ENCODE results near the gene FAM167B.
"Not testable (repeated sequence)": the region's sequence is repeated elsewhere in the genome, so short reads cannot be mapped to it uniquely, and the experiment has no call there.

The FAM167B gene

DNA sequence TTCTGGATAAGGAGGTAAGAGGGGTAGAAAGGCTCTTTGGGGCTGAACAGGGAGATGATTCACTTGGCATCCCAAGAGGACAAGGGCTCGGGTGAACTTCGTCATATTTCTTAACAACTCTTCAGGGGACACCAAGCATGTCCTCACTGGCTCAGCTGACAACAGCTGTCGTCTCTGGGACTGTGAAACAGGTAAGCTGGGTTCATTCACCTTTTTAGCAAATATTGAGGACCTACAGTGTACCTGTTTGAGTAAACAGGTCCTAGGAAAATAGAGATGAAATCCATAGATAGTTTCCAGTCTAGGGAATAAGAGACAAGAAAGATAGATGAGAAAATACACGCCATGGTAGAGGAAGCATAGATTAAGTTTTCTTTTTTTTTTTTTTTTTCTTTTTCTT is 22.7 kb upstream of the FAM167B start:
- DNase-seq: no peak

DNA sequence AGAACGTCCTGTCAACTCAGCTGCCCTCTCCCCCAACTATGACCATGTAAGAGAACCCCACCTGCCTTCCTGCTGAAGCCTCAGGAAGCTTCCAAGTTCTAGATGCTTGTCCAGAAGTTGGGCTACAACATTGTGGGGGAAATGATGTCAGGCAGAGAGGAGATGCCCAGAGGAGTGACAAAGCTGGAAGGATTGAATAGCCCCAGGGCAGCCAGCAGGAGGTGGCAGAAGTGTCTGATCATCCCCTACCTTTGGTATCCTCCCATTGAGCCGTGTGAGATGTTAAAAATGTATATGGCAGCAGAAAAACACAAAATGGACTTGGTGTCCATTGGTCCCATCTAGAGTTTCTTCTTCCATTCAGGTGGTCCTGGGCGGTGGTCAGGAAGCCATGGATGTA is 18.3 kb upstream of the FAM167B start:
- DNase-seq: no peak

DNA sequence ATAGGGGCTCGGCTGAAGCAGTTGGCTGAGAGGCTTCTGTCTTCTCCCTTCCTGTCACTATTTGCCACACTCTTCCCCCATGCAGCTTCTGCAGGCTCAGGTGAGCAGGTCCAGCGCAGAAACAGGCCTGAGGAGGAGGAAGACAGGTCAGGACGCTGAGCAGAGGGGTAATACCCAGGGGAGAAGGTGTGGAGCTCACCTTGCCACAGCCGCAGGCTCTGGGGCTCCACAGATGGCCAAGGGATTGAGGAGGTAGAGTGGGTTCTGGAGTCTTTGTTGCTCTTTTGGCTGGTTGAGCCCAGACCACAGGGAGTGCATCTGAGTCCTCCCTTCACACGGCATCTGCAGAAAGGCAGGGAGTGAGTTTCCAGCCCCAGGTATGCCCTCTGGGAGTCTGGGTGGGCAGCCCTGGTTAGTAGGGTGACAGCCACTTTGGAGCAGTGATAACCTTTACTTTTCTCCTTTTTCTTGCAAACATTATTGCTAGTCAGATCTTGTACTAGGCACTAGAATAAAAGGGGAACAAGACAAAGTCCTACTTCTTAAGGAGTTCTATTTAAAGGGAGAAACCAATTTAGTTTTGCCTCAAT is 15.1 kb upstream of the FAM167B start:
- no peak for DNase-seq

DNA sequence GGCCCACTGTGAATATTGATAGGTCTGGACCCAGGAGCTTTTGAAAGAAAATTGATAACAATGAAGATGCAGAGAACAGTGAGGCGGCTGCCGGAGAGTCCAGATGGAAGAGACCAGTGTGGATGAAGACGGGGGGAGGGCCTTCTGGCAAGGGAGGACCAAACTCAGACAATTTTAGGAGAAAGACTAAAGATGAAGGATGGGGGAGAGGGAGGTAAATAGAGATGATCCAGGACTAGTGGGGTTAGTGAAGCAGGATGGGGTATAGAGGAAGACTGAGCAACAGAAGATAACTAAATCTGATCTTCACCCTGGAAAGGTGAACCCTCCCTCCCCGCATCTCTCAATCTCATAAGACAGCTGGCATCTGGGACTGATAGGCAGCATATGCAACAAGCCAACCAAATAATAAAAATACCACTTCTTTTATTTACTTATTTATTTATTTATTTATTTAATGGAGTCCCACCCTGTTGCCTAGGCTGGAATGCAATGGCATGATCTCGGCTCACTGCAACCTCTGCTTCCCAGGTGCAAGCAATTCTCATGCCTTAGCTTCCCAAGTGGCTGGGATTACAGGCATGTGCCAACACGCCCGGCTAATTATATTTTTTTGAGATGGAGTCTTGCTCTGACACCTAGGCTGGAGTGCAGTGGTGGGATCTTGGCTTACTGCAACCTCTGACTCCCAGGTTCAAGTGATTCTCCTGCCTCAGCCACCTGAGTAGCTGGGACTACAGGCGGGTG is 14.3 kb upstream of the FAM167B start:
- DNase-seq: no peak

DNA sequence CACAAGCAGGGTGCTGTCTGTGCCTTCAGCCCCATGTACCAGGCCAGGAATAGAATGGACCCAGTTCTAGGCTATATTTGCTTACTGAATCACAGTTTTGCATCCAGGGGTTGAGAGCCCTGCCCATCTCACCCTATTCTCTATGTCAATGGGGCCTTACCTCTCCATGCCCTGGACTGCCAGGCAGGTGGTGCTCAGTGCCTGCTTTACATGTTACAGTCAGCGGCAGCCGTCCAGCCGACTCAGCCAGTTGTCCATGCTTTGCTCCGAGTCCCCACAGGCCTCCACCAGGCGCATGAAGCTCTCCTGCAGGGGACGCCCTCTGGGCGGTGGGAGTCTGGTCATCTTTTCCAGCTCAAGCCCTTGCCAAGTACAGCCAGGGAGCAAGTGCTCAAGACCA is 12.2 kb upstream of the FAM167B start:
- DNase-seq: no peak

DNA sequence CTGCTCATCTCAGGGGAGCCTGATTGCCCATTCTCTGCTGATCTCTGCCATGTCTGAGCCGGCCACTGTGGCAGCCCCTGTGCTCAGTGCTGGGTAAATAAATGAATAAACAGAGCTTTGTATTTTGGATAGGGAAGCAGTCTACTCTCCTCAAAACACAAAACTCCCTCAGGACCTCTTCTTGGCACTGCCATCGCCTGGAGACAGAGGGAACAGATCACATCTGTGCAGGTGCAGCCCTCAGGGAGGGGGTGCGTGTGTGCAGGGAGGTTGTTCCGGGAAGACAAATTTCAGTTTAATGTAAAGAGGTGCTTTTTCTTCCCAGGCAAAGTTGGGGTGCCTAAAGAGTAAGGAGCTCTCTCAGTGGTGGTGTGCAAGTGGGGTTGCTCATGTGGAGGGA is 7.7 kb upstream of the FAM167B start:
- DNase-seq: no peak

DNA sequence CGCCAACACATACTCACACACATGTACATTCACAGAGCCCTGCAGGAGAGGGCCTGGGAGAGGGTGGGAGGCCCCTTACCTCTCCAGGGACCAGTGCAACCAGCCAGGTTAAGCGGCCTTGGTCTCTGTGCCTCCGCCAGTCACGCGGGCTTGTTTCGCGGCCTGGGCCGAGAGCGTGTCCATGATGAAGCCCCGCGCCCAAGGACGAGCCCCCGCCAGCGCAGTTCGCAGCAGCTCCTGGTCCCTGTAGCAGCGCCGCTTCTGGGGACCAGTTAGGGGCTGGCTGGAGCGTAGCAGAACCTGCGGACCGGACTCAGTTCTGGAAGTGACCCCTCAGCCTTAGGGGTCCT is 7.3 kb upstream of the FAM167B start:
- no peak for DNase-seq

DNA sequence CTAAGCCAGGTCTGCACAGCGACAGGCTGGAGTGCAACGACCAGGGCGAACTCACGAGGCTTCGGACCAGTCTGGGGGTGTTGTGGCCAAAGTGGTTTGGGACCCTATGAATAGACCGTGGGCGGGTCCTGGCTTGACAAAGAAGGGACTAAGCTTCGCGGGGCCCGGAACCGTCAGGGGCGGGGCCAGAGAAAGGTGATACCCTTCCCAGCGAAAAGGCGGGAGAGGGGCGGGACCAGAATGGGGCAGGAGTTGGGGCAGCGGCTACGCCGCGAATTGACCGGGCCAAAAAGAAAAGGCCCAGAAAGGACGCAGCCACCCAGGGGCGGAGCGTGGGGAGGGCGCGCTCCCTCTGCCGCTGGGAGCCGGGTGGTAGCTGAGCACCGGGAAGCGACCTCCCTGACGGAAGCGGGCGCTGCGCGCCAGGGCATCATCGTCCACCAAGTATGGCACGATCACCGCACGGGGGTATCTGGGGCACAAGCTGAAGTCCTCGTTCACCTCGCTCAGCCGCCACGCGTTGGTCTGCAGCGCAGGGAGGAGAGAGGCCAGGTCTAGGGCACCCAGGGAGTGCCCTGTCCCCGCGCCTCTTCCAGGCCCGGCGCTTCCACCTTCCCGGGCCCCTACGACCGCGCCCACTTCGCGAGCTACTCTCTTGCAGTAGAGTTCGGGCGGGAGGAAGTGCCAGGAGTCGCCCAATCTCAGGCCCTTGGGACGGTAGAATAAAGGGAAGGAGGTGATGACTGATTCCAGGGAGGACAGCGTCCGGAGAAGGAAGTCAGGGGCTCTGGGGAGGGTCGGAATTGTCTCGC is 6.7 kb upstream of the FAM167B start:
- peak; percentile 57 for DNase-seq

DNA sequence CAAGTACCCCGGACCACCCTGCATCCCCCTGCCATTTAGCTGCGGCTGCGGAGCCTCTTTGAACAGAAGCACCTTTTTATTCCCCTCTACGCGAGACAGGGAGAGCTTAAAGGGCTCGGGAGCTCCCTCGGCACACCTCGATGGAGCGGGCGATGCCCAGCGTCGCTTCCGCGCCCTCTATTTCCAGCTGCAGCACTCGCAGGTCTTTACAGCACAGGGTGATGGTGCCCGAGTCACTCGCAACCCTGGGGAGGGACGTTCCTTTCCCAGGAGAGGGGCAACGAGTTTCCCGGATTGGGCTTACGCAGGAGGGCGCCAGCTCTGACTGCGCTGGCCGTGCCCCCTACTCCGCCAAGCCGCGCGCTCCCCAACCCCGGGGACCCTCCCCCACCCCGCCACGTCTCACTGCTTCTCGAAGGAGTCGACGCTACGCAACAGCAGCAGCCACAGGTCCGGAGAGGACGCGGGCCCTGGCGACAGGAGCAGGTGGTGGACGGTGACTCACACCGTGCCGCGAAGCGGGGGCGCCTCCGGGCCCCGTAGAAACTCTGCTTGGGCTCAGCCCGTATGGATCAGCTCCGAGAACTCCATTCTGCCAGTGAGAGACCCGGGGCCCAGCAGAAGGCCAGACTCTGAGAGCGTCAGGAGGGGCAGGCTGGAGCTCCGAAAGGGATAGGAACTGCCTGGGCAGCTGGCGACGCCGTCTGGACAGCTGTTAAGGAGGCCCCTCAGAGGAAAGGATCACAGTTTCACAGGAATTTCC is 5.8 kb upstream of the FAM167B start:
- DNase-seq: peak; percentile 48

DNA sequence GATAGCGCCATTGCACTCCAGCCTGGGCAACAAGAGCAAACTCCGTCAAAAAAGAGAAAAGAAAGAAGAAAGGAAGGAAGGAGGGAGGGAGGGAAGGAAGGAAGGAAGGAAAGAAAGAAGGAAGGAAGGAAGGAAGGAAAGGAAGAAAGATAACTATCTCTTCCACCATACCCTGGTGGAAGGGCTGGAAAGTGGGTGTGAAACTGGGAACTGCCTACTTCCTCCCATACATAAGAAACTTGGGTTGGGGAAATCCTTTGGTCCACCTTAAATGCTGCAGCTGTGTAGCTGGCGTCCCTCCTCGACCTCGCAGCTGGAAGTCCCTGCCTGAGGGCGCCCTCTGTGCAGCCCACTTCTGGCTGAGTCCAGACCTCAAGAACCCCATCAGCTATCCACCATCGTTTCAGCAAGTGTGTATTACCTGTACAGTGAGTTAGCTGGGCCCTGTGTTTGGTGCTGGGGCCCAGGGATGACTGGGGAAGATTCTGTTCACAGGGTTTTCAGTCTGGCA is 4.6 kb upstream of the FAM167B start:
- no peak for DNase-seq

DNA sequence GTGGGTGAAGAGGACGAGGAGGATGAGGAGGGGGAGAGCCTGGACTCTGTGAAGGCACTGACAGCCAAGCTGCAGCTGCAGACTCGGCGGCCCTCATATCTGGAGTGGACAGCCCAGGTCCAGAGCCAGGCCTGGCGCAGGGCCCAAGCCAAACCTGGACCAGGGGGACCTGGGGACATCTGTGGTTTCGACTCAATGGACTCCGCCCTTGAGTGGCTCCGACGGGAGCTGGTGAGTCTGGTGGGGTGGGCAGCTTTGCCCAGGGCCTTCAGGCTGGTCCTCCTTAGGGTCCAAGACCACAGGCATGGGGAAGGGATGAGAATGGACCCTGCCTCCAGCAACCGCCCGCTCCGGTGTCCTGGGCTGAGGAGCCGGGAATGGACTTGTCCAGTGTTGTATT is 430 bp downstream of the FAM167B start:
- DNase-seq: no peak

DNA sequence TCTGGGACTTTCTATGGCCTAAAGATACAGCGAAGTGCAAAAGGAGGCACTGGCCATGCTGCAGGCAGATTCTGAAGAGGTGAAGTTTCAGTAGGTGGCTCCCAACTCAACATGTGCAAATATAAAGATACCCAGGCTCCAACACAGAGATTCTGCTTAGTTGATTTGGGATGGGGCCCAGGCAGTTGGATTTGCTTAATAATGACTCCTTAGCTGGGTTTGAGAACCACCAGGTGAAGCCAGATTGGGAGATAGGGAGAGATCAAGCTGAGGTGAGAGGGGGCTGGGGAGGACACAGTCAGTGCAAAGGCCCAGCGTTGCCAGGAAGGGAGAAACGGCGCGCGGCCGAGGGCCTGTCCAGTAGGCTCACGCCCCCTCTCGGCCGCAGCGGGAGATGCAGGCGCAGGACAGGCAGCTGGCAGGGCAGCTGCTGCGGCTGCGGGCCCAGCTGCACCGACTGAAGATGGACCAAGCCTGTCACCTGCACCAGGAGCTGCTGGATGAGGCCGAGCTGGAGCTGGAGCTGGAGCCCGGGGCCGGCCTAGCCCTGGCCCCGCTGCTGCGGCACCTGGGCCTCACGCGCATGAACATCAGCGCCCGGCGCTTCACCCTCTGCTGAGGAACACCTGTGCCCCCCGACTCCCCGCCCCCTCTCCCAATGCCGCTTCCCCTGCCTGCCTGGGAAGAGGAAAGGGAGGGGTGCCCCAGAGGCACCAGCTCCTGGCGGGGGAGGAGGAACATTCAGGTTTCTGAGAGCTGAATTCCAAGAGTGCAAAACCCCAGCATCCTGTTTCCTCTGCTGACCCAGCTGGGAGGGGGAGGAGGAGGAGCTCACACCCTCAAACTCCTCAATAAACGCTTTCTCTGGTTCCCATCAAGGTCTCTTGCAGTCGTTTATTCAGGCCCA is 1.2 kb downstream of the FAM167B start:
- peak; percentile 91 for DNase-seq

DNA sequence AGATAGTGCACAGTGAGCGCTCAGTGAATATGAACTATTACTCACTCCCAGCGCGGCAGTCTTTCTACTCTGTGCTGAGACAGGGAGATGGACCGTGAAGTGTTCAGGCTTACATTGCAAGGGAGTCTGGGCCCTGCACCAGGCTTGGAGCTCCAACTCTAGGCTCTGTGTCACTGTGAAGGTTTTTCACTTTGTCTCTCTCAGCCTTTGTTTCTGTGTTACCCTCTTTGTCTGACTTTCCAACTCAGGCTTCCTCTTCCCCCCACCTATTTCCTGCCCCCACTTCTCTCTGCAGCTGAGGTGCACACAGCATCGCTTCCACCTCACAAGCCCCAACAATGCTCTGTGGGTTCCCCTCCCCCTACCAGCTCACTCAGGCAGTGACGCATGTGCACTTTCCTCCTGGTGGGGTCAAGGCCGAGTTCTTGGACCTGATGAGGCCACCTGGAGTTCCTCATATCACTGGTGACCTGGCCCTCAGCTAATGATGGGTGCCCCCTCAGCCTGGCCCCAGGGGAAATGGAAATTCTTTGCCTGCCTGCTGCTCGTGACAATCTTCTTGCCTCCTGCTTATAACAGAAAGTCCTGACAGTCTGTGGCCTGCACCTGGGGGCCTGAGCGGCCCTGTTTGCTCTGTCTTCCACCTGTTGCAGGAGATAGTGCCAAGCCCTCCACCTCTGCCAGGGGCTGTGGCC is 3.0 kb downstream of the FAM167B start:
- peak; percentile 83 for DNase-seq

DNA sequence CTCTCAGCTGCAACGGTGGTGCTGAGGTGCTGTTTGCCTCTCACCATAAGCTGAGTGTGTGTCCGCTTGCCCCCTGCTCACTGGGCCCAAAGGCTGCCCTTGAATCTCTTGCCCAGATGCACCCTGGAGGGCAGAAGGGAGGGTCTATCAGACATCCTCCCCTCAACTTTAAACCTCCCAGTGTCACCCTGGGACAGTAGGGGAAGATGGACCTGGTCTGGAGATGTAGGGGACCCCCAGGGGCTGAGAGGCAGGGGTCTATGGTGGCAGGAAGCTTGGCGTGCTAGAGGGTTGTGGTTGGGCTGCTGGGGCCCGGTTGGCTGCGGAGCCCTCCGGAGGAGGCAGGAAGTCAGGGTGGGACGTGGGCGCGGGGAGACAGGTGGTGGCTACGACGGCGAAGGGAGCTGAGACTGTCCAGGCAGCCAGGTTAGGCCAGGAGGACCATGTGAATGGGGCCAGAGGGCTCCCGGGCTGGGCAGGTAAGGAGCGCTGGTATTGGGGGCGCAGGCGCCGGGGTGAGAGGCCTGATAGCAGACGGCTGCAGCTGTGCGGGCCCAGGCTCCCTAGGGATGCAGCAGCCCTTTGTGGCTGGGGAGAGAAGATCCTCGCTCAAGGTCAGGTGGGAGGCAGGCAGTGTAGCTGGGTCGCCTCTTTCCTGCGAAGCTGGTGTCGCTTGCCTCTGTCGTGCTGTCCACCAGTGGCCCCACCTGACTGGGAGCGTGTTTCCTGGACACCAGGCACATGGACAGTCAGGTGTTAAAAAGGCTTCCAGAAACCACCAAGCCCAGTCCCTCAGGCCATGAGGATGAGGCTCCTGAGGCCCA is 4.1 kb downstream of the FAM167B start, which contains the start of gene LCK:
Gene LCK (plus strand): TSS at position 373 of the 824 bp plus-strand sequence. CDS start 23,065 bp downstream, outside the sequence.
- DNase-seq: peak; percentile 85

DNA sequence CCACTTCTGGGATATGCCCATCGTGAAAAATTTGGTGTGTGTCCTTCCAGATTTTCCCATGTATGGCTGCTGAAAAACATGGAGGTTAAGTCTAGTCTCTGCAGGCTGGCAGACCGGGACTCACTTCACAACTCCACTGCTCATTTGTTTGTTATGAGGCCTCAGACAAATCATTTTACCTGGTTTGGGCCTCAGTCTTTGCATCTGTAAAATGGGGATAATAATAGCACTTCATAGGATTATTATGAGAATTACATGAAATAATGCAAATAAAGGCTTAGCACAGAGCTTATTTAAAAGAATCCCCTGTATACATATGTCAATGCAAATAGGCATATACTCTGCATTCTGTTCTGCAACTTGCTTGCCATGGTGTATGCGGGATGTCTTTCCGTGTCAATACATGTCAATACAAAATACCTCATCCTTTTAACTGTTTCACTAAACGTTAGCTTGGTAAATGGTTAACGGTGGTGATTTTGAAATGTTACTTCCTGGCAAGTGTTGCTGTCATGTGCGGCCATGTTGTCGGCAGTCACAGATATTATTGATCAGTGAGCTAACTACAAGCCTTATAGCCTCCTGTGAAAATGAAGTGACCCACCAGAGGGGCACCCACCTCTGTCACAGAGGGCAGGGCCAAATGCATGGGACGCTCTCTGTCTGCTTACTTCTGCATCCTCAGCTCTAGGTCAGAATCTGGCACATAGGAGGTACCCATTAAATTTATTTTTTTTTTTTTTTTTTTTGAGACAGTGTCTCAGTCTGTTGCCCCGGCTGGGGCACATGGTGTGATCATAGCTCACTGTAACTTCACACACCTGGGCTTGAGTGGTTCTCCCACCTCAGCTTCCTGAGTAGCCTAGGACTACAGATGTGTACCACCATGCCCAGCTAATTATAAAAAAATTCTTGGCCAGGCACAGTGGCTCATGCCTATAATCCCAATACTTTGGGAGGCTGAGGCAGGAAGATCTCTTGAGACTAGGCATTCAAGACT is 8.3 kb downstream of the FAM167B start:
- DNase-seq: no peak

DNA sequence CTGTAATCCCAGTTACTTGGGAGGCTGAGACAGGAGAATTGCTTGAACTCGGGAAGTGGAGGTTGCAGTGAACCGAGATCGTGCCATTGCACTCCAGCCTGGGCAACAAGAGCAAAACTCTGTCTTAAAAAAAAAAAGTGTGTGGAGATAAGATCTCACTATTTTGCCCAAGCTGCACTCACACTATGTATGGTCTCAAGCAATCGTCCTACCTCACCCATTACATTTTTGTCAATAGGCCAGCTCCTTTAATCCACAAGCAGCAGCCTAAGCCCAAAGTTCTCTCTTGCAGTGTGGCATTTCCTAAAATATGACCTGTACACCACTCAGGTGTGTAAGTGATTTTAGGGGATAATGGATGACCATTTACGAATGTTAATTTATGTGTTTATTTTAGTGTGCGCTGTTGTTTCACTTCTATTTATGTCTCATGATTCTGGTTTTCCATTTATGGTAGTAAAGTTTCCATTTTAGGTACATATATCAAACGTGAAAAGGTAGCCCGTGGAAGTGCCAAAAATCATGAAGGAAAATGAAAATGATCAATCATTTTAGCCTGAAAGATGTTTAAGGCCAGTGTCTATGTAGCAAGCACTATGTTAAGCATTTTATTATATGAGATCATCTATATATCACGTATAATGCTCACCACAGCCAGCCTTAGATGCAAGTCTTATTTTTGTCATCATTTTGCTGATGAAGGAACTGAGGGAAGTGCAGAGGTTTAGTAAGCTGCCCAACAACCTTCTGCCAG is 9.6 kb downstream of the FAM167B start:
- DNase-seq: no peak

DNA sequence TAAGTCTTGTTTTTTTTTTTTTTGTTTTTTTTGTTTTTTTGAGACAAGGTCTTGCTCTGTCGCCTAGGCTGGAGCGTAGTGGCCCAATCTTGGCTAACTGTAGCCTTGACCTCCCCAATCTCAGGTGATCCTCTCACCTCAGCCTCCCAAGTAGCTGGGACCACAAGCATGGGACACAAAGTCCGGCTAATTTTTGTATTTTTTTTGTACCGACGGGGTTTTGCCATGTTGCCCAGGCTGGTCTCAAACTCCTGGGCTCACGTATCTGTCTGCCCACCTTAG is 10.1 kb downstream of the FAM167B start:
- no peak for DNase-seq

DNA sequence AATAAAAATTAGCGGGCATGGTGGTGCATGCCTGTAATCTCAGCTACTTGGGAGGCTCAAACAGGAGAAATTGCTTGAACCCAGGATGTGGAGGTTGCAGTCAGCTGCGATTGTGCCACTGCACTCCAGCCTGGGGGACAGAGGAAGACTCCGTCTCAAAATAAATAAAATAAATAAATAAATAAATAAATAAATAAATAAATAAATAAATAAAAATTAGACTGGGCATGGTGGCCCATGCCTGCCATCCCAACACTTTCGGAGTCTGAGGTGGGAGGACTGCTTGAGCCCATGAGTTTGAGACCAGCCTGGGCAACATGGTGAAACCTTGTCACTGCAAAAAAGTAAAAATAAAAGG is 16.2 kb downstream of the FAM167B start:
- not testable (repeated sequence) for DNase-seq

DNA sequence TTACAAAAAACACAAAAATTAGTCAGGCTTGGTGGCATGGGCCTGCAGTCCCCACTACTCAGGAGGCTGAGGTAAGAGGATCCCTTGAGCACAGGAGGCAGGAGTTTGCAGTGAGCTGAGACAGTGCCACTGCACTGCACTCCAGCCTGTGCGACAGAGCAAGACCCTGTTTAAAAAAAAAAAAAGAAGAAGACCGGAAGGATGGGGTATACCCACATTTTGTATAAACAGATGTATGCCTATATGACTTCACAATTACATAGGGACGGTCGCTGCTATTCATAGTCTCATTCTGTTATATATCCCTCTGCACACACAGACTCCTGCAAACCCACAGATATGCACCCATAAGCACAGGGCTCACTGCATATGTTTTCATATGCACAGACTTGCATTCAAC is 16.7 kb downstream of the FAM167B start:
- no peak for DNase-seq

Data from activated CD4-positive, alpha-beta T cell treated with anti-CD3 and anti-CD28 coated beads for 48 hours (primary cell).